ENCODE measurements around the gene ANKRD26.

GRCh38 chr10:27065084-27065483 is 35.2 kb downstream of the ANKRD26 start:
- TF ChIP-seq POLR2A (IDR thresholded peaks at IDR 0.05; ENCODE audit: low read depth, low read length) (no peak), SPI1 (IDR thresholded peaks at IDR 0.05; ENCODE audit: low read depth, low read length) (peak; percentile 75), POLR2AphosphoS5 (IDR thresholded peaks at IDR 0.05; ENCODE audit: low read depth, low read length) (no peak)

Measured in GM12891 (cell line).